ENCODE results near the gene CEND1. TPM values are rescaled to one million over a fixed set of nuclear protein-coding genes. Genes with fewer than 3 reads are reported as not detected.

CEND1 gene
- total RNA-seq, 1 experiment from 2014 or later = 2.7 TPM

DNA sequence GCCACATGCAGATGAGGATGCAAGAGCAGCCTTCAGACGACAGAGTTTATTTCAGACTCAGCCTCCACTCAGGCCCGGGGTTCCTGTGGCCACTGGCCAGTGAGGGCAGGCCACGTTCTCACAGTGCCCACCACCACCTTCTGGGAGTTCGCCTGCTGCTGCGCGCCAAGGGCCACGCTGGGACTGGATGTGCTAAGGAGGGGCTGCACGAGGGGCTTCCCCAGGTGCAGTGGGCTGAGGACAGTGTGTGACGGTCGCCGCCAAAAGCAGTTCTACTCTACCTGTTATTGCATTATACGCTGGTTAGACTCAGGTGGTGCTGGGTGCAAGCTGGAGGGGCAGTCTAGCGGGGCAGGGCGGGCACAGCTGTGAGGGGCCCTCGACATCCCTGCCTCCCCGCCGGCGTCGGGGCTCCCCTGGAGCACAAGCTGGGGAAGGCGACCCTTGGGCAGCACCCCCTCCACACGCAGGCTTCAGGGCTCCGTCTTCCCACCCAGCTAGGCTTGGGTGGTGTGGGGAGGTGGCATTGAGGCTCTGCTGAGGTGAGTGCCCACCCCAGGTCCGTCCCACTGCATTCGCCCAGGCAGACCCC lies 2.7 kb downstream of the CEND1 start:
- Mint-ChIP-seq H3K36me3 (peaks cover 3% of the 10 kb centered on the region), H3K9me3 (no peaks in the 10 kb centered on the region), H3K4me1 (peaks cover 23% of the 10 kb centered on the region), H3K4me3 (no peak overlapping the region), H3K27ac (no peak overlapping the region), H3K27me3 (ENCODE audit: low read depth) (no peaks in the 10 kb centered on the region)
- ATAC-seq (no peak), DNase-seq (ENCODE audit: low spot score) (no peak)
- TF ChIP-seq HMGA2 (CRISPR knock-in tag; IDR thresholded peaks at IDR 0.05) = no peak
- no peak for TF ChIP-seq NFYB (CRISPR knock-in tag; conservative IDR thresholded peaks at IDR 0.05; ENCODE audit: low read depth)
- TF ChIP-seq TCF7 (CRISPR knock-in tag; IDR thresholded peaks at IDR 0.05; ENCODE audit: low read depth) = no peak
- TF ChIP-seq, protein P1, sequence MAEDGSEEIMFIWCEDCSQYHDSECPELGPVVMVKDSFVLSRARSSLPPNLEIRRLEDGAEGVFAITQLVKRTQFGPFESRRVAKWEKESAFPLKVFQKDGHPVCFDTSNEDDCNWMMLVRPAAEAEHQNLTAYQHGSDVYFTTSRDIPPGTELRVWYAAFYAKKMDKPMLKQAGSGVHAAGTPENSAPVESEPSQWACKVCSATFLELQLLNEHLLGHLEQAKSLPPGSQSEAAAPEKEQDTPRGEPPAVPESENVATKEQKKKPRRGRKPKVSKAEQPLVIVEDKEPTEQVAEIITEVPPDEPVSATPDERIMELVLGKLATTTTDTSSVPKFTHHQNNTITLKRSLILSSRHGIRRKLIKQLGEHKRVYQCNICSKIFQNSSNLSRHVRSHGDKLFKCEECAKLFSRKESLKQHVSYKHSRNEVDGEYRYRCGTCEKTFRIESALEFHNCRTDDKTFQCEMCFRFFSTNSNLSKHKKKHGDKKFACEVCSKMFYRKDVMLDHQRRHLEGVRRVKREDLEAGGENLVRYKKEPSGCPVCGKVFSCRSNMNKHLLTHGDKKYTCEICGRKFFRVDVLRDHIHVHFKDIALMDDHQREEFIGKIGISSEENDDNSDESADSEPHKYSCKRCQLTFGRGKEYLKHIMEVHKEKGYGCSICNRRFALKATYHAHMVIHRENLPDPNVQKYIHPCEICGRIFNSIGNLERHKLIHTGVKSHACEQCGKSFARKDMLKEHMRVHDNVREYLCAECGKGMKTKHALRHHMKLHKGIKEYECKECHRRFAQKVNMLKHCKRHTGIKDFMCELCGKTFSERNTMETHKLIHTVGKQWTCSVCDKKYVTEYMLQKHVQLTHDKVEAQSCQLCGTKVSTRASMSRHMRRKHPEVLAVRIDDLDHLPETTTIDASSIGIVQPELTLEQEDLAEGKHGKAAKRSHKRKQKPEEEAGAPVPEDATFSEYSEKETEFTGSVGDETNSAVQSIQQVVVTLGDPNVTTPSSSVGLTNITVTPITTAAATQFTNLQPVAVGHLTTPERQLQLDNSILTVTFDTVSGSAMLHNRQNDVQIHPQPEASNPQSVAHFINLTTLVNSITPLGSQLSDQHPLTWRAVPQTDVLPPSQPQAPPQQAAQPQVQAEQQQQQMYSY (CRISPR knock-in tag; IDR thresholded peaks at IDR 0.05) = no peak
- TF ChIP-seq, protein P2, sequence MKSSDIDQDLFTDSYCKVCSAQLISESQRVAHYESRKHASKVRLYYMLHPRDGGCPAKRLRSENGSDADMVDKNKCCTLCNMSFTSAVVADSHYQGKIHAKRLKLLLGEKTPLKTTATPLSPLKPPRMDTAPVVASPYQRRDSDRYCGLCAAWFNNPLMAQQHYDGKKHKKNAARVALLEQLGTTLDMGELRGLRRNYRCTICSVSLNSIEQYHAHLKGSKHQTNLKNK (CRISPR knock-in tag; IDR thresholded peaks at IDR 0.05) = no peak
- no peak for TF ChIP-seq ZNF121 (CRISPR knock-in tag; IDR thresholded peaks at IDR 0.05)
- TF ChIP-seq GABPB1 (CRISPR knock-in tag; IDR thresholded peaks at IDR 0.05) = no peak
- TF ChIP-seq, protein P3, sequence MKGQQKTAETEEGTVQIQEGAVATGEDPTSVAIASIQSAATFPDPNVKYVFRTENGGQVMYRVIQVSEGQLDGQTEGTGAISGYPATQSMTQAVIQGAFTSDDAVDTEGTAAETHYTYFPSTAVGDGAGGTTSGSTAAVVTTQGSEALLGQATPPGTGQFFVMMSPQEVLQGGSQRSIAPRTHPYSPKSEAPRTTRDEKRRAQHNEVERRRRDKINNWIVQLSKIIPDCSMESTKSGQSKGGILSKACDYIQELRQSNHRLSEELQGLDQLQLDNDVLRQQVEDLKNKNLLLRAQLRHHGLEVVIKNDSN (CRISPR knock-in tag; IDR thresholded peaks at IDR 0.05) = no peak
- POLR2A ChIA-PET = no interaction called here
- CTCF ChIA-PET = interaction anchor here (1.0 kb wide), 1 partner anchor 10 kb away, joined by 3 read pairs; no protein-coding TSS in a partner anchor

DNA sequence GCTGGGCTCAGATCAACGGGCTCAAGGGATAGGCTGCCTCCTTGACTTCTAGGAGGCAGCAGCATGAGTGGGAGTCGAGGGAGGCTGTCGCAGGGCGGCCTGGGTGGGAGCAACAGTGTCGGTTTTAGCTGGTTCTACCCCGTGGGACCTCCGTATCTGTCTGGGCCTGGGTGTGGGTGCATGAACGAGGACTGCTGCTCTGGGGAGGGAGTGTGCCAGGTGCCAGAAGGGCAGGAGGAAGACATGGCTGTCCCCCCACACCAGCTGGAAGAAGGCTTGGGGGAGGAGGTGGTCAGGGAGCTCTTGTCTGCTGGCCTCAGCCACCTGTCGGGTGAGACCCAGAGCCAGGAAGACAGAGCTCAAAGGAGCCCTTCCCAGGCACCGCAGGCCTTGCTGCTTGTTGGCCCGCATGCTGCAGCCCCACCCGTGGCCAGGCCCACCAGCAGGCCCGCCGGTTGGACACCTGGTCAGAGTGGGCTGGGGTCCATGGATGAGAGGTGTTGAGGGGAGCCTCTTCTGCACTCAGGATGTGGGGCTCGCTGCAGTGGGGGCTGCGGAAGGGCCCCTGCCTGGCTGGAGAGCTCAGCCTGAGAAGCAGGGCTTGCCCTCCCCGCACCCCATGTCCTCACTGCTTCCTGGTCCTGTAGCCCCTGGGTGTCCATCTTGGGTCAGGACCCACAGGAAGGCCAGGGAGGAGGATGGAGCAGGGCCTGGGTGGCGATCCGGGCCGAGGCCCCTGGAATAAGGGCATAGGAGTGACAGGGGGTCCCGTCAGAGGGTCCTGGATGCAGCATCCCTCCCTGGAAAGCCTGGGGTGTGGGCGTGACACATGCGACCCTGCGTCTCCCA lies 3.4 kb downstream of the CEND1 start:
- POLR2A ChIA-PET = no interaction called here
- Mint-ChIP-seq H3K9me3 (no peaks in the 10 kb centered on the region), H3K27me3 (ENCODE audit: low read depth) (no peaks in the 10 kb centered on the region), H3K36me3 (peaks cover 3% of the 10 kb centered on the region), H3K27ac (peak overlapping the region; percentile 49; the same call in 1 of the 2 replicates), H3K4me1 (peaks cover 28% of the 10 kb centered on the region), H3K4me3 (no peak overlapping the region)
- DNase-seq (ENCODE audit: low spot score) (no peak), ATAC-seq (no peak)
- CTCF ChIA-PET = interaction anchor here (0.5 to 1.0 kb wide), 2 partner anchors 10 to 161 kb away, joined by 3 to 5 read pairs; no protein-coding TSS in a partner anchor
- TF ChIP-seq CREB1 (CRISPR knock-in tag; IDR thresholded peaks at IDR 0.05) = no peak
- no peak for TF ChIP-seq NFYB (CRISPR knock-in tag; conservative IDR thresholded peaks at IDR 0.05; ENCODE audit: low read depth)
- TF ChIP-seq, protein P4, sequence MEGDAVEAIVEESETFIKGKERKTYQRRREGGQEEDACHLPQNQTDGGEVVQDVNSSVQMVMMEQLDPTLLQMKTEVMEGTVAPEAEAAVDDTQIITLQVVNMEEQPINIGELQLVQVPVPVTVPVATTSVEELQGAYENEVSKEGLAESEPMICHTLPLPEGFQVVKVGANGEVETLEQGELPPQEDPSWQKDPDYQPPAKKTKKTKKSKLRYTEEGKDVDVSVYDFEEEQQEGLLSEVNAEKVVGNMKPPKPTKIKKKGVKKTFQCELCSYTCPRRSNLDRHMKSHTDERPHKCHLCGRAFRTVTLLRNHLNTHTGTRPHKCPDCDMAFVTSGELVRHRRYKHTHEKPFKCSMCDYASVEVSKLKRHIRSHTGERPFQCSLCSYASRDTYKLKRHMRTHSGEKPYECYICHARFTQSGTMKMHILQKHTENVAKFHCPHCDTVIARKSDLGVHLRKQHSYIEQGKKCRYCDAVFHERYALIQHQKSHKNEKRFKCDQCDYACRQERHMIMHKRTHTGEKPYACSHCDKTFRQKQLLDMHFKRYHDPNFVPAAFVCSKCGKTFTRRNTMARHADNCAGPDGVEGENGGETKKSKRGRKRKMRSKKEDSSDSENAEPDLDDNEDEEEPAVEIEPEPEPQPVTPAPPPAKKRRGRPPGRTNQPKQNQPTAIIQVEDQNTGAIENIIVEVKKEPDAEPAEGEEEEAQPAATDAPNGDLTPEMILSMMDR (IDR thresholded peaks at IDR 0.05) = no peak
- TF ChIP-seq, protein P5, sequence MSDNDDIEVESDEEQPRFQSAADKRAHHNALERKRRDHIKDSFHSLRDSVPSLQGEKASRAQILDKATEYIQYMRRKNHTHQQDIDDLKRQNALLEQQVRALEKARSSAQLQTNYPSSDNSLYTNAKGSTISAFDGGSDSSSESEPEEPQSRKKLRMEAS (CRISPR knock-in tag; IDR thresholded peaks at IDR 0.05) = no peak
- TF ChIP-seq EMX1 (CRISPR knock-in tag; IDR thresholded peaks at IDR 0.05) = no peak
- no peak for TF ChIP-seq SP1 (CRISPR knock-in tag; conservative IDR thresholded peaks at IDR 0.05)
- TF ChIP-seq GTF2I (CRISPR knock-in tag; conservative IDR thresholded peaks at IDR 0.05) = no peak
- no peak for TF ChIP-seq NR1H2 (CRISPR knock-in tag; IDR thresholded peaks at IDR 0.05)
- TF ChIP-seq, protein P6, sequence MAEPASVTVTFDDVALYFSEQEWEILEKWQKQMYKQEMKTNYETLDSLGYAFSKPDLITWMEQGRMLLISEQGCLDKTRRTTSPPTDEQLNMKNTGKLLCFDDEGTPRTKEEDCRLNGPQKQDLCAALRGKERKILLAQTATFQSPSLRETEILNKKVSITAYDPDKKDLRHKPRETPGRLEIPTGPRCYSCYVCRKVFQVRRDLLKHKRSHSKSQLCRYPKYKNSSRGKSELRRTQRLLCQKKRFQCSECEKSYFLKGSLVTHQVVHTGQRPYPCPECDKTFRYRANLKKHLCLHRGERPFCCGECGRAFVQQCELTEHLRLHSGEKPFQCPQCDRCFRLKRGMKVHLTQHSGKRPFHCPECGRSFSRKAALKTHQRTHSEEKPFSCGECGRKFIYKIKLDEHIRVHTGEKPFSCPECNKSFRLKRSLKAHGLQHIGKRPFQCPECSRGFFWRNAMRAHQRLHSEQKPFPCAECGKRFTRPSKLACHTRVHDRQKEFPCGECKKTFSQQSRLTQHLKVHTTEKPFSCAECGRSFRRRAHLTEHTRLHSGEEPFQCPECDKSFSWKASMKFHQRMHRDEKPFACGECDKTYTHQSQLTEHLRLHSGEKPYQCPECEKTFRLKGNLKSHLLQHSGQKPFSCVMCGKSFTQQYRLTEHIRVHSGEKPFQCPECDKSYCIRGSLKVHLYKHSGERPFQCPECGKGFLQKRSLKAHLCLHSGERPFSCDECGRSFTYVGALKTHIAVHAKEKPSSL (CRISPR knock-in tag; conservative IDR thresholded peaks at IDR 0.05) = no peak
- TF ChIP-seq ELF4 (CRISPR knock-in tag; IDR thresholded peaks at IDR 0.05; ENCODE audit: low read depth) = no peak
- TF ChIP-seq, protein P7, sequence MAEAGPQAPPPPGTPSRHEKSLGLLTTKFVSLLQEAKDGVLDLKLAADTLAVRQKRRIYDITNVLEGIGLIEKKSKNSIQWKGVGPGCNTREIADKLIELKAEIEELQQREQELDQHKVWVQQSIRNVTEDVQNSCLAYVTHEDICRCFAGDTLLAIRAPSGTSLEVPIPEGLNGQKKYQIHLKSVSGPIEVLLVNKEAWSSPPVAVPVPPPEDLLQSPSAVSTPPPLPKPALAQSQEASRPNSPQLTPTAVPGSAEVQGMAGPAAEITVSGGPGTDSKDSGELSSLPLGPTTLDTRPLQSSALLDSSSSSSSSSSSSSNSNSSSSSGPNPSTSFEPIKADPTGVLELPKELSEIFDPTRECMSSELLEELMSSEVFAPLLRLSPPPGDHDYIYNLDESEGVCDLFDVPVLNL (CRISPR knock-in tag; IDR thresholded peaks at IDR 0.05; ENCODE audit: borderline replicate concordance, low read depth) = no peak
- no peak for TF ChIP-seq FOXK1 (CRISPR knock-in tag; IDR thresholded peaks at IDR 0.05)
- TF ChIP-seq, protein P8, sequence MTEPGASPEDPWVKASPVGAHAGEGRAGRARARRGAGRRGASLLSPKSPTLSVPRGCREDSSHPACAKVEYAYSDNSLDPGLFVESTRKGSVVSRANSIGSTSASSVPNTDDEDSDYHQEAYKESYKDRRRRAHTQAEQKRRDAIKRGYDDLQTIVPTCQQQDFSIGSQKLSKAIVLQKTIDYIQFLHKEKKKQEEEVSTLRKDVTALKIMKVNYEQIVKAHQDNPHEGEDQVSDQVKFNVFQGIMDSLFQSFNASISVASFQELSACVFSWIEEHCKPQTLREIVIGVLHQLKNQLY (CRISPR knock-in tag; IDR thresholded peaks at IDR 0.05) = no peak
- no peak for TF ChIP-seq SMAD4 (CRISPR knock-in tag; IDR thresholded peaks at IDR 0.05)
- TF ChIP-seq, protein P9, sequence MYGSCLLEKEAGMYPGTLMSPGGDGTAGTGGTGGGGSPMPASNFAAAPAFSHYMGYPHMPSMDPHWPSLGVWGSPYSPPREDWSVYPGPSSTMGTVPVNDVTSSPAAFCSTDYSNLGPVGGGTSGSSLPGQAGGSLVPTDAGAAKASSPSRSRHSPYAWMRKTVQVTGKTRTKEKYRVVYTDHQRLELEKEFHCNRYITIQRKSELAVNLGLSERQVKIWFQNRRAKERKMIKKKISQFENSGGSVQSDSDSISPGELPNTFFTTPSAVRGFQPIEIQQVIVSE (CRISPR knock-in tag; IDR thresholded peaks at IDR 0.05; ENCODE audit: borderline replicate concordance) = no peak

Measured in WTC11 (cell line).